Measurements from ENCODE around the gene XRCC3. TPM values are rescaled to one million over a fixed set of nuclear protein-coding genes. Genes with fewer than 3 reads are reported as not detected.

Gene XRCC3
- total RNA-seq, 1 experiment from 2014 or later, result 46.7 TPM

DNA sequence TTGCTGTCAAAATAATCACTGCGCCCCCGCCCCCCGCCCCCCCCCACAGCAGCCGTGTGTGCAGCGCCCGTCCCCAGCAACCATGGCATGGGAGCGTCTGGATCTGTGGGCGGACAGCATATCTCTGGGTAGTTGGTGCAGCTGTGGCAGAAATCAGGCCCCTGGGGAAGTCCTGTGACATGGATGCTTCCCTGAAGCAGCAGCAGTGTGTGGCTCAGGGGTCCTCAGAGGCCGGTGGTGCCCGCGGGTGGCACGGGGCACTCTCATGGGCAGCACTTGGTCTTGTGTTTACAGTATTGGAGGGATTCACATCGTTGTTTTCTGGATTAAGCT is 19.2 kb downstream of the XRCC3 start (continued):
- TF ChIP-seq, protein P1, sequence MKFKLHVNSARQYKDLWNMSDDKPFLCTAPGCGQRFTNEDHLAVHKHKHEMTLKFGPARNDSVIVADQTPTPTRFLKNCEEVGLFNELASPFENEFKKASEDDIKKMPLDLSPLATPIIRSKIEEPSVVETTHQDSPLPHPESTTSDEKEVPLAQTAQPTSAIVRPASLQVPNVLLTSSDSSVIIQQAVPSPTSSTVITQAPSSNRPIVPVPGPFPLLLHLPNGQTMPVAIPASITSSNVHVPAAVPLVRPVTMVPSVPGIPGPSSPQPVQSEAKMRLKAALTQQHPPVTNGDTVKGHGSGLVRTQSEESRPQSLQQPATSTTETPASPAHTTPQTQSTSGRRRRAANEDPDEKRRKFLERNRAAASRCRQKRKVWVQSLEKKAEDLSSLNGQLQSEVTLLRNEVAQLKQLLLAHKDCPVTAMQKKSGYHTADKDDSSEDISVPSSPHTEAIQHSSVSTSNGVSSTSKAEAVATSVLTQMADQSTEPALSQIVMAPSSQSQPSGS (CRISPR knock-in tag; IDR thresholded peaks at IDR 0.05; ENCODE audit: borderline replicate concordance, low read depth), result no peak
- TF ChIP-seq MXD4 (CRISPR knock-in tag; IDR thresholded peaks at IDR 0.05; ENCODE audit: borderline replicate concordance) (no peak), NR3C1 (CRISPR knock-in tag; conservative IDR thresholded peaks at IDR 0.05; ENCODE audit: low read depth) (no peak), ZNF263 (CRISPR knock-in tag; IDR thresholded peaks at IDR 0.05; ENCODE audit: low read depth) (no peak), ZNF317 (CRISPR knock-in tag; IDR thresholded peaks at IDR 0.05; ENCODE audit: borderline replicate concordance, low read depth) (no peak)

DNA sequence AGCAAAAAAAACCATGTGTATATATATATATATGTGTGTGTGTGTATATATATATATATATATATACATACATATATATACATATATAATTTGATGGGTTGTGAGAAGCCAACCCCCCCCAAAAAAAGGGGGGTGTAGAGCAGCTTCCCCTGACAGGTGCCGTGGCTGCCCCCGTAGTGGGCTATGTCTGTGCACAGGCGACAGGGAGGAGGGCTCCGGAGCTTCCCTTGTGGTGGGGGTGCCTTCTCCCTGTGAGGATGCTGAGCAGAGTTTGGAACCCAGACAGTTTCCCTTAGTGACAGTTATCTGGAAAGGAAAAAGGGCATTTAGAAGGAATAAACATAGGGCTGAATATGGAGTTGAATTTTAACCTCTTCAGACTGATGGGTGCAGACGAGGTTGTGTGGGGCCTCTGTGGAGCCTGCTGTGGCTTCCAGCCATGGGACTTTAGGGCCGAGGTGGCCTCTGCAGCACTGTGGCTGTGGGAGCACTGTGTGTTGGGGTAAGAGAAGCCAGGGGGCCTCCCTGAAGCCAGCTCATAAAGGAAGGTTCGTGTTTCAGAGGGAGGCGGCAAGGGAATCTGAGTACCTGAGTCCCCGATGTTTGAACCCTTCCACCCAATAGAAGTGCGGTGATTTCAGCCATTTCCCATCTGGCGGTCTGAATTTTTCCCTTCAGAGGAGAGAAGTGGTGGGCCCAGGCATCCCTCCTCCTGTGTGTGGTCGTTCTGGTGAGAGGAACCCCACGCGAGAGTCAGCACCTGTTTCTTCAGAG is 19.8 kb downstream of the XRCC3 start:
- Mint-ChIP-seq H3K27ac (peak overlapping the region; percentile 87; the same call in 1 of the 2 replicates), H3K4me3 (no peak overlapping the region), H3K27me3 (ENCODE audit: low read depth) (no peaks in the 10 kb centered on the region), H3K9me3 (no peaks in the 10 kb centered on the region), H3K36me3 (peaks cover 7% of the 10 kb centered on the region; the same call in 1 of the 2 replicates), H3K4me1 (peaks cover 13% of the 10 kb centered on the region)
- TF ChIP-seq, protein P2, sequence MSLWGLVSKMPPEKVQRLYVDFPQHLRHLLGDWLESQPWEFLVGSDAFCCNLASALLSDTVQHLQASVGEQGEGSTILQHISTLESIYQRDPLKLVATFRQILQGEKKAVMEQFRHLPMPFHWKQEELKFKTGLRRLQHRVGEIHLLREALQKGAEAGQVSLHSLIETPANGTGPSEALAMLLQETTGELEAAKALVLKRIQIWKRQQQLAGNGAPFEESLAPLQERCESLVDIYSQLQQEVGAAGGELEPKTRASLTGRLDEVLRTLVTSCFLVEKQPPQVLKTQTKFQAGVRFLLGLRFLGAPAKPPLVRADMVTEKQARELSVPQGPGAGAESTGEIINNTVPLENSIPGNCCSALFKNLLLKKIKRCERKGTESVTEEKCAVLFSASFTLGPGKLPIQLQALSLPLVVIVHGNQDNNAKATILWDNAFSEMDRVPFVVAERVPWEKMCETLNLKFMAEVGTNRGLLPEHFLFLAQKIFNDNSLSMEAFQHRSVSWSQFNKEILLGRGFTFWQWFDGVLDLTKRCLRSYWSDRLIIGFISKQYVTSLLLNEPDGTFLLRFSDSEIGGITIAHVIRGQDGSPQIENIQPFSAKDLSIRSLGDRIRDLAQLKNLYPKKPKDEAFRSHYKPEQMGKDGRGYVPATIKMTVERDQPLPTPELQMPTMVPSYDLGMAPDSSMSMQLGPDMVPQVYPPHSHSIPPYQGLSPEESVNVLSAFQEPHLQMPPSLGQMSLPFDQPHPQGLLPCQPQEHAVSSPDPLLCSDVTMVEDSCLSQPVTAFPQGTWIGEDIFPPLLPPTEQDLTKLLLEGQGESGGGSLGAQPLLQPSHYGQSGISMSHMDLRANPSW (CRISPR knock-in tag; conservative IDR thresholded peaks at IDR 0.05; ENCODE audit: low read depth), result no peak
- TF ChIP-seq JUN (CRISPR knock-in tag; IDR thresholded peaks at IDR 0.05), result no peak
- TF ChIP-seq GTF2I (CRISPR knock-in tag; conservative IDR thresholded peaks at IDR 0.05), result no peak
- no peak for TF ChIP-seq KAT7 (CRISPR knock-in tag; IDR thresholded peaks at IDR 0.05; ENCODE audit: borderline replicate concordance)
- TF ChIP-seq, protein P3, sequence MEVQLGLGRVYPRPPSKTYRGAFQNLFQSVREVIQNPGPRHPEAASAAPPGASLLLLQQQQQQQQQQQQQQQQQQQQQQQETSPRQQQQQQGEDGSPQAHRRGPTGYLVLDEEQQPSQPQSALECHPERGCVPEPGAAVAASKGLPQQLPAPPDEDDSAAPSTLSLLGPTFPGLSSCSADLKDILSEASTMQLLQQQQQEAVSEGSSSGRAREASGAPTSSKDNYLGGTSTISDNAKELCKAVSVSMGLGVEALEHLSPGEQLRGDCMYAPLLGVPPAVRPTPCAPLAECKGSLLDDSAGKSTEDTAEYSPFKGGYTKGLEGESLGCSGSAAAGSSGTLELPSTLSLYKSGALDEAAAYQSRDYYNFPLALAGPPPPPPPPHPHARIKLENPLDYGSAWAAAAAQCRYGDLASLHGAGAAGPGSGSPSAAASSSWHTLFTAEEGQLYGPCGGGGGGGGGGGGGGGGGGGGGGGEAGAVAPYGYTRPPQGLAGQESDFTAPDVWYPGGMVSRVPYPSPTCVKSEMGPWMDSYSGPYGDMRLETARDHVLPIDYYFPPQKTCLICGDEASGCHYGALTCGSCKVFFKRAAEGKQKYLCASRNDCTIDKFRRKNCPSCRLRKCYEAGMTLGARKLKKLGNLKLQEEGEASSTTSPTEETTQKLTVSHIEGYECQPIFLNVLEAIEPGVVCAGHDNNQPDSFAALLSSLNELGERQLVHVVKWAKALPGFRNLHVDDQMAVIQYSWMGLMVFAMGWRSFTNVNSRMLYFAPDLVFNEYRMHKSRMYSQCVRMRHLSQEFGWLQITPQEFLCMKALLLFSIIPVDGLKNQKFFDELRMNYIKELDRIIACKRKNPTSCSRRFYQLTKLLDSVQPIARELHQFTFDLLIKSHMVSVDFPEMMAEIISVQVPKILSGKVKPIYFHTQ (CRISPR knock-in tag; IDR thresholded peaks at IDR 0.05), result no peak
- no peak for TF ChIP-seq ATF1 (CRISPR knock-in tag; IDR thresholded peaks at IDR 0.05)
- no peak for TF ChIP-seq FOXK1 (CRISPR knock-in tag; IDR thresholded peaks at IDR 0.05)
- TF ChIP-seq, protein P4, sequence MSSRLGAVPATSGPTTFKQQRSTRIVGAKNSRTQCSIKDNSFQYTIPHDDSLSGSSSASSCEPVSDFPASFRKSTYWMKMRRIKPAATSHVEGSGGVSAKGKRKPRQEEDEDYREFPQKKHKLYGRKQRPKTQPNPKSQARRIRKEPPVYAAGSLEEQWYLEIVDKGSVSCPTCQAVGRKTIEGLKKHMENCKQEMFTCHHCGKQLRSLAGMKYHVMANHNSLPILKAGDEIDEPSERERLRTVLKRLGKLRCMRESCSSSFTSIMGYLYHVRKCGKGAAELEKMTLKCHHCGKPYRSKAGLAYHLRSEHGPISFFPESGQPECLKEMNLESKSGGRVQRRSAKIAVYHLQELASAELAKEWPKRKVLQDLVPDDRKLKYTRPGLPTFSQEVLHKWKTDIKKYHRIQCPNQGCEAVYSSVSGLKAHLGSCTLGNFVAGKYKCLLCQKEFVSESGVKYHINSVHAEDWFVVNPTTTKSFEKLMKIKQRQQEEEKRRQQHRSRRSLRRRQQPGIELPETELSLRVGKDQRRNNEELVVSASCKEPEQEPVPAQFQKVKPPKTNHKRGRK (CRISPR knock-in tag; IDR thresholded peaks at IDR 0.05; ENCODE audit: borderline replicate concordance), result no peak
- no peak for TF ChIP-seq CREB1 (CRISPR knock-in tag; IDR thresholded peaks at IDR 0.05)
- no peak for TF ChIP-seq ZNF263 (CRISPR knock-in tag; IDR thresholded peaks at IDR 0.05; ENCODE audit: low read depth)
- no peak for TF ChIP-seq NFYB (CRISPR knock-in tag; conservative IDR thresholded peaks at IDR 0.05; ENCODE audit: low read depth)
- no peak for TF ChIP-seq IRF2 (CRISPR knock-in tag; IDR thresholded peaks at IDR 0.05; ENCODE audit: borderline replicate concordance, low read depth)
- TF ChIP-seq, protein P5, sequence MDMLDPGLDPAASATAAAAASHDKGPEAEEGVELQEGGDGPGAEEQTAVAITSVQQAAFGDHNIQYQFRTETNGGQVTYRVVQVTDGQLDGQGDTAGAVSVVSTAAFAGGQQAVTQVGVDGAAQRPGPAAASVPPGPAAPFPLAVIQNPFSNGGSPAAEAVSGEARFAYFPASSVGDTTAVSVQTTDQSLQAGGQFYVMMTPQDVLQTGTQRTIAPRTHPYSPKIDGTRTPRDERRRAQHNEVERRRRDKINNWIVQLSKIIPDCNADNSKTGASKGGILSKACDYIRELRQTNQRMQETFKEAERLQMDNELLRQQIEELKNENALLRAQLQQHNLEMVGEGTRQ (CRISPR knock-in tag; IDR thresholded peaks at IDR 0.05), result no peak
- TF ChIP-seq RORB (CRISPR knock-in tag; IDR thresholded peaks at IDR 0.05), result no peak
- TF ChIP-seq ZNF423 (CRISPR knock-in tag; IDR thresholded peaks at IDR 0.05), result no peak
- TF ChIP-seq, protein P6, sequence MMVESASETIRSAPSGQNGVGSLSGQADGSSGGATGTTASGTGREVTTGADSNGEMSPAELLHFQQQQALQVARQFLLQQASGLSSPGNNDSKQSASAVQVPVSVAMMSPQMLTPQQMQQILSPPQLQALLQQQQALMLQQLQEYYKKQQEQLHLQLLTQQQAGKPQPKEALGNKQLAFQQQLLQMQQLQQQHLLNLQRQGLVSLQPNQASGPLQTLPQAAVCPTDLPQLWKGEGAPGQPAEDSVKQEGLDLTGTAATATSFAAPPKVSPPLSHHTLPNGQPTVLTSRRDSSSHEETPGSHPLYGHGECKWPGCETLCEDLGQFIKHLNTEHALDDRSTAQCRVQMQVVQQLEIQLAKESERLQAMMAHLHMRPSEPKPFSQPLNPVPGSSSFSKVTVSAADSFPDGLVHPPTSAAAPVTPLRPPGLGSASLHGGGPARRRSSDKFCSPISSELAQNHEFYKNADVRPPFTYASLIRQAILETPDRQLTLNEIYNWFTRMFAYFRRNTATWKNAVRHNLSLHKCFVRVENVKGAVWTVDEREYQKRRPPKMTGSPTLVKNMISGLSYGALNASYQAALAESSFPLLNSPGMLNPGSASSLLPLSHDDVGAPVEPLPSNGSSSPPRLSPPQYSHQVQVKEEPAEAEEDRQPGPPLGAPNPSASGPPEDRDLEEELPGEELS (CRISPR knock-in tag; IDR thresholded peaks at IDR 0.05), result no peak
- ATAC-seq, result no peak
- DNase-seq (ENCODE audit: low spot score), result no peak
- CTCF ChIA-PET, result interaction anchor here (0.5 to 1.0 kb wide), 2 partner anchors 40 to 315 kb away, joined by 3 read pairs; no protein-coding TSS in a partner anchor
- POLR2A ChIA-PET, result interaction anchor here (0.6 kb wide), 1 partner anchor 124 kb away, joined by 3 read pairs; no protein-coding TSS in a partner anchor

Measured in WTC11 (cell line).